Hepatocyte (in vitro differentiated cells): ENCODE data around the gene TBC1D2. TPM values are rescaled to one million over a fixed set of nuclear protein-coding genes. Genes with fewer than 3 reads are reported as not detected.

Experiments
- DNase-seq: peaks from one replicate; pipeline ENCODE4 v3.0.0-alpha.2; 2016; ENCODE audit warnings: low spot score
- H2AFZ ChIP-seq: fragments of 200-600 bp; sonication (generic); 2 replicates; pipeline ENCODE4 v1.6.0; 2016; ENCODE audit warnings: antibody characterized with exemption, mild to moderate bottlenecking
- H3K27ac ChIP-seq: fragments of 200-600 bp; sonication (generic); 2 replicates; pipeline ENCODE4 v1.5.1; 2016; ENCODE audit warnings: mild to moderate bottlenecking
- H3K27me3 ChIP-seq: fragments of 200-600 bp; sonication (generic); 2 replicates; pipeline ENCODE4 v1.6.1; 2016
- H3K36me3 ChIP-seq: fragments of 200-600 bp; sonication (generic); replicated peaks from 2 replicates; pipeline ENCODE4 v1.5.1; 2016; ENCODE audit warnings: low read depth; ENCODE audit not compliant: insufficient read depth
- H3K4me1 ChIP-seq: fragments of 200-600 bp; sonication (generic); 2 replicates; pipeline ENCODE4 v1.5.1; 2016; ENCODE audit warnings: mild to moderate bottlenecking, moderate library complexity; ENCODE audit not compliant: insufficient read depth
- H3K4me2 ChIP-seq: fragments of 200-600 bp; sonication (generic); 2 replicates; pipeline ENCODE4 v1.6.0; 2016
- H3K4me3 ChIP-seq: fragments of 200-600 bp; sonication (generic); 2 replicates; pipeline ENCODE4 v1.5.1; 2016; ENCODE audit warnings: mild to moderate bottlenecking
- H3K79me2 ChIP-seq: fragments of 200-600 bp; sonication (generic); 2 replicates; pipeline ENCODE4 v1.6.0; 2017; ENCODE audit warnings: mild to moderate bottlenecking
- H3K9me2 ChIP-seq: fragments of 200-600 bp; sonication (generic); replicated peaks from 2 replicates; pipeline ENCODE4 v1.6.0; 2017; ENCODE audit warnings: mild to moderate bottlenecking; ENCODE audit not compliant: insufficient read depth
- H3K9me3 ChIP-seq: fragments of 200-600 bp; sonication (generic); 2 replicates; pipeline ENCODE4 v1.5.1; 2016; ENCODE audit warnings: low read depth, mild to moderate bottlenecking
- H4K20me1 ChIP-seq: fragments of 200-600 bp; sonication (generic); 2 replicates; pipeline ENCODE4 v1.6.0; 2016; ENCODE audit warnings: mild to moderate bottlenecking; ENCODE audit not compliant: insufficient read depth, poor library complexity, severe bottlenecking
- EZH2 ChIP-seq: fragments of 200-600 bp; sonication (generic); IDR thresholded peaks from 2 replicates; pipeline ENCODE4 v1.6.1; 2016; ENCODE audit warnings: antibody characterized with exemption, mild to moderate bottlenecking, borderline replicate concordance
- EZH2phosphoT487 ChIP-seq: fragments of 200-600 bp; sonication (generic); IDR thresholded peaks from one replicate; pipeline ENCODE4 v1.6.1; 2018; ENCODE audit warnings: antibody characterized with exemption, mild to moderate bottlenecking, low read depth, moderate library complexity; ENCODE audit not compliant: unreplicated experiment, severe bottlenecking
- WGBS: methylation state at CpG from one replicate; pipeline ENCODE4 v1.1.6; 2016; ENCODE audit warnings: low lambda C conversion rate; ENCODE audit errors: missing lambda C conversion rate; 5-methylcytosine and 5-hydroxymethylcytosine counted together
- polyA plus RNA-seq: library from polyadenylated mRNA; unstranded; fragments of >200 nt; fragmentation: Nextera tagmentation; extraction: Ambion mirVana; gene quantifications from 2 replicates; pipeline ENCODE4 v1.2.1, GENCODE V29; 2016
- total RNA-seq: library from RNA; depleted of rRNA; stranded (reverse); fragments of >200 nt; gene quantifications from 2 replicates; pipeline ENCODE4 v1.2.3, GENCODE V29; 2014
- TF ChIP-seq, protein P1 (sequence below): fragments of 200-600 bp; sonication (generic); IDR thresholded peaks from 2 replicates; pipeline ENCODE4 v1.5.1; 2016; ENCODE audit warnings: antibody characterized with exemption, mild to moderate bottlenecking; ENCODE audit not compliant: poor library complexity

TBC1D2 gene
- total and polyA plus RNA-seq, 2 experiments from 2014 or later, result 20.0 to 31.6 TPM

DNA sequence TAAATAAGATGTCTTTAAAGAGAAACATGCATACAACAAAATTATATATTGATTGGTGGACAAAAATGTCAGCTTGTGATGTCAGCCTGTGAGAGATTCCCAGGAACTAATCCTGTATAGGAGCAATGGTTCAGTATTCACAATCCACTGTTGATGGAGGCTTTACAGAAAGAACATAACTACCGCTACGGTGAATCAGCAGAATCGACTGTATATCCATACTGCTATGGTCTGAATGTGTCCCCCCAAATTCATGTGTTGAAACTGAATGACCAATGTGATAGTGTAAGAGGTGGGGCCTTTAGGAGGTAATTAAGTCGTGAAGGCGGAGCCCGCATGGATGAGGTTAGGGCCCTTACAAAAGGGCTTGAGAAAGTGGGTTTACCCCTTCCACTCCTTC, 40.4 kb upstream of the TBC1D2 start:
- WGBS, result 84% methylated on average over 6 of the region's 6 CpGs
- no peak for TF ChIP-seq EZH2phosphoT487
- TF ChIP-seq, protein P1, sequence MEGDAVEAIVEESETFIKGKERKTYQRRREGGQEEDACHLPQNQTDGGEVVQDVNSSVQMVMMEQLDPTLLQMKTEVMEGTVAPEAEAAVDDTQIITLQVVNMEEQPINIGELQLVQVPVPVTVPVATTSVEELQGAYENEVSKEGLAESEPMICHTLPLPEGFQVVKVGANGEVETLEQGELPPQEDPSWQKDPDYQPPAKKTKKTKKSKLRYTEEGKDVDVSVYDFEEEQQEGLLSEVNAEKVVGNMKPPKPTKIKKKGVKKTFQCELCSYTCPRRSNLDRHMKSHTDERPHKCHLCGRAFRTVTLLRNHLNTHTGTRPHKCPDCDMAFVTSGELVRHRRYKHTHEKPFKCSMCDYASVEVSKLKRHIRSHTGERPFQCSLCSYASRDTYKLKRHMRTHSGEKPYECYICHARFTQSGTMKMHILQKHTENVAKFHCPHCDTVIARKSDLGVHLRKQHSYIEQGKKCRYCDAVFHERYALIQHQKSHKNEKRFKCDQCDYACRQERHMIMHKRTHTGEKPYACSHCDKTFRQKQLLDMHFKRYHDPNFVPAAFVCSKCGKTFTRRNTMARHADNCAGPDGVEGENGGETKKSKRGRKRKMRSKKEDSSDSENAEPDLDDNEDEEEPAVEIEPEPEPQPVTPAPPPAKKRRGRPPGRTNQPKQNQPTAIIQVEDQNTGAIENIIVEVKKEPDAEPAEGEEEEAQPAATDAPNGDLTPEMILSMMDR, result no peak
- TF ChIP-seq EZH2, result no peak
- no peaks in the 10 kb centered on the region for H3K27me3 ChIP-seq

DNA sequence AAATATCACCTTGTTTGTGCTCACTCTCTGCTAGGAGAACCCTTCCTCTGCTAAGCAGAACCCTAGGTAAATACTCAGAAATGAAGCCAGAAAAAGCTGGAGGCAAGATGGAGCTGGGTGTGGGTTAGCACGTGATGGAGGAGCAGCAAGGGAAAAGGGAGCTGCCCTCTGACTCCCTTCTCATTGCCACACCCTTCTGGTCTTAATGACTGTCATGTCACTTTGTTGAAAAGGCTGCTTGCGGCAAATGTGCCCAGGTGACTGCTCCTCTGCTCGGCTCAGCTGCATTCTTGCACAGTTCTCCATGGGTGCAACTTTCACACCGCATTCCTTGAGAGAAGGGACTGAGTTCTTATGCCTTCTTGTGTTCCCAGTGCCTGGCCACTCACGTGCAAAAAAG, 36.4 kb upstream of the TBC1D2 start:
- no peaks in the 10 kb centered on the region for H4K20me1 ChIP-seq
- no peak overlapping the region for H3K27ac ChIP-seq
- no peak for DNase-seq
- no peak overlapping the region for H3K4me2 ChIP-seq
- no peaks in the 10 kb centered on the region for H3K79me2 ChIP-seq
- no peaks in the 10 kb centered on the region for H3K9me3 ChIP-seq
- no peaks in the 10 kb centered on the region for H3K36me3 ChIP-seq
- no peak overlapping the region for H3K4me3 ChIP-seq
- H3K4me1 ChIP-seq, result no peaks in the 10 kb centered on the region
- TF ChIP-seq EZH2phosphoT487 (no peak), EZH2 (no peak)
- TF ChIP-seq, protein P1, result no peak
- no peak overlapping the region for H2AFZ ChIP-seq
- 73% methylated on average over 5 of the region's 5 CpGs for WGBS
- H3K27me3 ChIP-seq, result no peaks in the 10 kb centered on the region
- H3K9me2 ChIP-seq, result no peaks in the 10 kb centered on the region

More for the DNA sequence above, 40.4 kb upstream of the TBC1D2 start:
- H3K9me3 ChIP-seq, result no peaks in the 10 kb centered on the region
- H3K4me3 ChIP-seq, result no peak overlapping the region
- H2AFZ ChIP-seq, result no peak overlapping the region
- no peaks in the 10 kb centered on the region for H3K79me2 ChIP-seq
- H3K27ac ChIP-seq, result no peak overlapping the region
- no peak overlapping the region for H3K4me2 ChIP-seq
- no peaks in the 10 kb centered on the region for H3K4me1 ChIP-seq
- no peaks in the 10 kb centered on the region for H3K9me2 ChIP-seq
- H3K36me3 ChIP-seq, result no peaks in the 10 kb centered on the region
- no peak for DNase-seq
- H4K20me1 ChIP-seq, result no peaks in the 10 kb centered on the region

DNA sequence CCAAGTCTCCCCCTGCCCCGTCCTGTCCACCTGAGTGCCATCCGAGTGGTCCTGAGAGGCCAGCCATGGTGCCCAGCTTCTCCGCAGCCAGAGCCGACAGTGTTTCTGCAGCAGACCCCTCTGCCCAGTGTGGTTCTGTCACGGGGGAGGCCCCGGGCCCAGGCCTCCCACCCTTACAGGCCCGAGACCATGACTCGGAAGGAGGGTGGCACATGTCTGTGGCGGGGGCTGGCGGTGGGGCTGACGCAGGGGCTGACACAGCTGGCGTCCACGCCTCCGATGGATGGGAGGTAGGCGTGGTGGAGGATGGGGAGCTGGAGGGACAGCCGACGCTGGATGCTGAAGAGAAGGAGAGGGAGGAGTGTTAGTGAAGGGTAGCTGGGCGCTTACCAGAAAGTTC, 35.0 kb upstream of the TBC1D2 start:
- Histone ChIP-seq H3K27me3 (no peaks in the 10 kb centered on the region), H3K36me3 (no peaks in the 10 kb centered on the region), H3K4me2 (no peak overlapping the region), H3K4me1 (no peaks in the 10 kb centered on the region), H2AFZ (no peak overlapping the region), H3K27ac (no peak overlapping the region), H3K9me3 (no peaks in the 10 kb centered on the region), H3K4me3 (no peak overlapping the region), H3K79me2 (no peaks in the 10 kb centered on the region), H3K9me2 (no peaks in the 10 kb centered on the region), H4K20me1 (no peaks in the 10 kb centered on the region)
- TF ChIP-seq EZH2 (no peak), EZH2phosphoT487 (no peak)
- TF ChIP-seq, protein P1, result no peak
- WGBS, result 95% methylated on average over 8 of the region's 18 CpGs
- DNase-seq, result no peak
